Measurements from ENCODE around the gene PEAK1.

- TF ChIP-seq, protein P1, sequence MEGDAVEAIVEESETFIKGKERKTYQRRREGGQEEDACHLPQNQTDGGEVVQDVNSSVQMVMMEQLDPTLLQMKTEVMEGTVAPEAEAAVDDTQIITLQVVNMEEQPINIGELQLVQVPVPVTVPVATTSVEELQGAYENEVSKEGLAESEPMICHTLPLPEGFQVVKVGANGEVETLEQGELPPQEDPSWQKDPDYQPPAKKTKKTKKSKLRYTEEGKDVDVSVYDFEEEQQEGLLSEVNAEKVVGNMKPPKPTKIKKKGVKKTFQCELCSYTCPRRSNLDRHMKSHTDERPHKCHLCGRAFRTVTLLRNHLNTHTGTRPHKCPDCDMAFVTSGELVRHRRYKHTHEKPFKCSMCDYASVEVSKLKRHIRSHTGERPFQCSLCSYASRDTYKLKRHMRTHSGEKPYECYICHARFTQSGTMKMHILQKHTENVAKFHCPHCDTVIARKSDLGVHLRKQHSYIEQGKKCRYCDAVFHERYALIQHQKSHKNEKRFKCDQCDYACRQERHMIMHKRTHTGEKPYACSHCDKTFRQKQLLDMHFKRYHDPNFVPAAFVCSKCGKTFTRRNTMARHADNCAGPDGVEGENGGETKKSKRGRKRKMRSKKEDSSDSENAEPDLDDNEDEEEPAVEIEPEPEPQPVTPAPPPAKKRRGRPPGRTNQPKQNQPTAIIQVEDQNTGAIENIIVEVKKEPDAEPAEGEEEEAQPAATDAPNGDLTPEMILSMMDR (IDR thresholded peaks at IDR 0.05), result no peak
- TF ChIP-seq POLR2A (IDR thresholded peaks at IDR 0.05), result no peak
- TF ChIP-seq EP300 (IDR thresholded peaks at IDR 0.05), result no peak
Measured at GRCh38 chr15:77426871-77427270, 7.0 kb upstream of the PEAK1 start.
